Neuronal stem cell (in vitro differentiated cells): ENCODE results near the gene AFAP1L2.

Source experiments
- DNase-seq: peaks from one replicate; pipeline ENCODE4 v3.0.0-alpha.2; 2013; ENCODE audit warnings: low spot score
- H2AFZ ChIP-seq: one replicate; pipeline ENCODE4 v1.6.1; 2013; ENCODE audit warnings: mild to moderate bottlenecking, low read length, inconsistent platforms
- H2AK5ac ChIP-seq: 2 replicates; pipeline ENCODE4 v1.6.1; 2013; ENCODE audit warnings: low read depth, mild to moderate bottlenecking, inconsistent platforms, low read length, moderate library complexity, mixed read lengths
- H2BK120ac ChIP-seq: 2 replicates; pipeline ENCODE4 v1.6.1; 2013; ENCODE audit warnings: low read depth, mild to moderate bottlenecking, inconsistent platforms, low read length, moderate library complexity, mixed read lengths
- H2BK12ac ChIP-seq: one replicate; pipeline ENCODE4 v1.6.1; 2013; ENCODE audit warnings: low read length, inconsistent platforms
- H2BK15ac ChIP-seq: 2 replicates; pipeline ENCODE4 v1.6.1; 2013; ENCODE audit warnings: mild to moderate bottlenecking, low read length, inconsistent platforms, mixed read lengths
- H2BK5ac ChIP-seq: one replicate; pipeline ENCODE4 v1.6.1; 2013; ENCODE audit warnings: inconsistent platforms, mild to moderate bottlenecking, low read length, moderate library complexity
- H3K14ac ChIP-seq: one replicate; pipeline ENCODE4 v1.6.1; 2013; ENCODE audit warnings: low read length, inconsistent platforms
- H3K18ac ChIP-seq: 2 replicates; pipeline ENCODE4 v1.6.1; 2013; ENCODE audit warnings: low read length, inconsistent platforms
- H3K23ac ChIP-seq: 2 replicates; pipeline ENCODE4 v1.6.1; 2013; ENCODE audit warnings: low read depth, mild to moderate bottlenecking, mixed read lengths, low read length, inconsistent platforms; ENCODE audit not compliant: poor library complexity
- H3K27ac ChIP-seq: replicated peaks from 3 replicates; pipeline ENCODE4 v1.5.1; 2013; ENCODE audit warnings: low read length, inconsistent platforms
- H3K27me3 ChIP-seq, 3 experiments: 2 replicates each; pipeline ENCODE4 v1.6.1; 2013; ENCODE audit warnings: low read length in 3 of 3, mild to moderate bottlenecking in 2 of 3, inconsistent platforms in 1 of 3, low read depth in 1 of 3, mixed read lengths in 1 of 3, moderate library complexity in 1 of 3; ENCODE audit not compliant: control insufficient read depth in 3 of 3, insufficient read depth in 3 of 3
- H3K36me3 ChIP-seq, 2 donors: replicated peaks in 1 of 2; 2 replicates each; pipeline ENCODE4 v1.6.1; 2013; ENCODE audit warnings: low read length in 2 of 2; ENCODE audit not compliant: control insufficient read depth in 2 of 2, insufficient read depth in 2 of 2
- H3K4ac ChIP-seq: 2 replicates; pipeline ENCODE4 v1.6.1; 2013; ENCODE audit warnings: inconsistent platforms, mild to moderate bottlenecking, low read length, moderate library complexity
- H3K4me1 ChIP-seq, 2 donors: 1 replicate in 1 of 2; 2 replicates in 1 of 2; pipeline ENCODE4 v1.6.1; 2013; ENCODE audit warnings: low read length in 2 of 2, low read depth in 1 of 2; ENCODE audit not compliant: control insufficient read depth in 2 of 2, insufficient read depth in 1 of 2
- H3K4me2 ChIP-seq: one replicate; pipeline ENCODE4 v1.6.1; 2013; ENCODE audit warnings: mild to moderate bottlenecking, low read length, inconsistent platforms; ENCODE audit not compliant: insufficient read depth, poor library complexity, severe bottlenecking
- H3K4me3 ChIP-seq, 2 donors: 2 replicates each; pipeline ENCODE4 v1.5.1; 2013; ENCODE audit warnings: low read length in 2 of 2, mild to moderate bottlenecking in 2 of 2, inconsistent platforms in 1 of 2, moderate library complexity in 1 of 2
- H3K79me1 ChIP-seq: one replicate; pipeline ENCODE4 v1.6.1; 2013; ENCODE audit warnings: low read depth, mild to moderate bottlenecking, inconsistent platforms, low read length, moderate library complexity
- H3K9ac ChIP-seq: one replicate; pipeline ENCODE4 v1.6.1; 2013; ENCODE audit warnings: mild to moderate bottlenecking, low read depth, low read length, inconsistent platforms; ENCODE audit not compliant: poor library complexity
- H3K9me3 ChIP-seq, 2 donors: replicated peaks in 1 of 2; 2 replicates each; pipeline versions ENCODE3 to v1.6.1; 2013; ENCODE audit warnings: low read length in 2 of 2, mild to moderate bottlenecking in 2 of 2, inconsistent platforms in 1 of 2, low read depth in 1 of 2, mixed read lengths in 1 of 2, moderate library complexity in 1 of 2; ENCODE audit not compliant: control insufficient read depth in 2 of 2, insufficient read depth in 1 of 2
- H4K8ac ChIP-seq: one replicate; pipeline ENCODE4 v1.6.1; 2013; ENCODE audit warnings: low read depth, mild to moderate bottlenecking, inconsistent platforms, low read length, moderate library complexity
- H4K91ac ChIP-seq: one replicate; pipeline ENCODE4 v1.6.1; 2013; ENCODE audit warnings: low read length, low read depth, mild to moderate bottlenecking, inconsistent platforms; ENCODE audit not compliant: poor library complexity
- WGBS, 2 donors: extraction: QIAGEN DNeasy Blood & Tissue Kit; methylation state at CpG; one replicate each; pipeline ENCODE4 v1.1.7; 2013; ENCODE audit warnings: missing lambda C conversion rate in 2 of 2, mixed read lengths in 1 of 2; ENCODE audit not compliant: insufficient read length in 2 of 2, insufficient replicate concordance in 1 of 2; ENCODE audit errors: extremely low coverage in 2 of 2; 5-methylcytosine and 5-hydroxymethylcytosine counted together

AFAP1L2 gene

GRCh38 chr10:114436941-114437340 lies 32.6 kb upstream of the AFAP1L2 start:
- no peak overlapping the region for H2BK5ac ChIP-seq
- H3K4me2 ChIP-seq, result no peak overlapping the region
- no peak overlapping the region for H3K4ac ChIP-seq
- H3K27ac ChIP-seq, result no peak overlapping the region
- DNase-seq, result no peak
- no peak overlapping the region for H3K9ac ChIP-seq
- H4K8ac ChIP-seq, result no peak overlapping the region
- H2BK15ac ChIP-seq, result no peak overlapping the region
- H2BK120ac ChIP-seq, result no peak overlapping the region
- no peak overlapping the region for H3K14ac ChIP-seq
- peaks cover 5 to 99% of the 10 kb centered on the region in 2 donors for H3K36me3 ChIP-seq
- no peaks in the 10 kb centered on the region for H3K4me1 ChIP-seq
- peaks cover 0 to 1% of the 10 kb centered on the region in 2 donors for H3K9me3 ChIP-seq
- H3K18ac ChIP-seq, result no peak overlapping the region
- no peaks in the 10 kb centered on the region for H3K79me1 ChIP-seq
- H3K27me3 ChIP-seq, result no peaks in the 10 kb centered on the region
- H2BK12ac ChIP-seq, result no peak overlapping the region
- no CpG with 5 or more reads among the region's 2 CpGs for WGBS, 2 donors
- no peak overlapping the region for H4K91ac ChIP-seq
- no peak overlapping the region for H2AFZ ChIP-seq
- H3K23ac ChIP-seq, result no peak overlapping the region
- no peak overlapping the region for H3K4me3 ChIP-seq
- no peak overlapping the region for H2AK5ac ChIP-seq

GRCh38 chr10:114432566-114433093 lies 28.3 kb upstream of the AFAP1L2 start:
- Histone ChIP-seq H3K4me3 (no peak overlapping the region), H3K14ac (no peak overlapping the region), H3K4ac (no peak overlapping the region), H2AFZ (no peak overlapping the region), H3K36me3 (peaks cover 0 to 74% of the 10 kb centered on the region in 2 donors), H2BK5ac (no peak overlapping the region), H3K18ac (no peak overlapping the region), H4K91ac (no peak overlapping the region), H4K8ac (no peak overlapping the region), H3K4me2 (no peak overlapping the region), H3K27ac (no peak overlapping the region), H3K9me3 (no peaks in the 10 kb centered on the region), H2BK15ac (no peak overlapping the region), H3K79me1 (no peaks in the 10 kb centered on the region), H2AK5ac (no peak overlapping the region), H3K23ac (no peak overlapping the region), H2BK12ac (no peak overlapping the region), H3K27me3 (no peaks in the 10 kb centered on the region), H3K9ac (no peak overlapping the region), H2BK120ac (no peak overlapping the region), H3K4me1 (peaks cover under 1 to 3% of the 10 kb centered on the region in 2 donors)
- no CpG with 5 or more reads among the region's 4 CpGs for WGBS, 2 donors
- DNase-seq, result no peak

GRCh38 chr10:114431414-114432135 lies 27.3 kb upstream of the AFAP1L2 start:
- H3K27me3 ChIP-seq, result no peaks in the 10 kb centered on the region
- no peak overlapping the region for H3K27ac ChIP-seq
- H3K4me1 ChIP-seq, result peaks cover 7 to 9% of the 10 kb centered on the region in 2 donors
- H4K8ac ChIP-seq, result no peak overlapping the region
- H2BK120ac ChIP-seq, result no peak overlapping the region
- H2AFZ ChIP-seq, result no peak overlapping the region
- H2BK5ac ChIP-seq, result no peak overlapping the region
- no peak overlapping the region for H3K4me3 ChIP-seq
- H2AK5ac ChIP-seq, result no peak overlapping the region
- no peak overlapping the region for H3K4me2 ChIP-seq
- no CpG with 5 or more reads among the region's 4 CpGs for WGBS, 2 donors
- no peak overlapping the region for H3K9ac ChIP-seq
- H2BK15ac ChIP-seq, result no peak overlapping the region
- no peak overlapping the region for H2BK12ac ChIP-seq
- no peak overlapping the region for H3K14ac ChIP-seq
- no peak overlapping the region for H3K18ac ChIP-seq
- no peaks in the 10 kb centered on the region for H3K9me3 ChIP-seq
- no peak for DNase-seq
- no peak overlapping the region for H3K4ac ChIP-seq
- no peaks in the 10 kb centered on the region for H3K79me1 ChIP-seq
- H3K36me3 ChIP-seq, result peaks cover 0 to 64% of the 10 kb centered on the region in 2 donors
- no peak overlapping the region for H4K91ac ChIP-seq
- H3K23ac ChIP-seq, result no peak overlapping the region

- Histone ChIP-seq H3K4me1 (peaks cover 7 to 9% of the 10 kb centered on the region in 2 donors), H3K23ac (no peak overlapping the region), H4K91ac (no peak overlapping the region), H3K18ac (no peak overlapping the region), H3K9ac (no peak overlapping the region), H3K4me3 (no peak overlapping the region), H3K79me1 (no peaks in the 10 kb centered on the region), H3K14ac (no peak overlapping the region), H3K36me3 (peaks cover 0 to 57% of the 10 kb centered on the region in 2 donors), H2AK5ac (no peak overlapping the region), H4K8ac (no peak overlapping the region), H3K27ac (no peak overlapping the region), H3K9me3 (no peaks in the 10 kb centered on the region), H2BK15ac (no peak overlapping the region), H2AFZ (no peak overlapping the region), H2BK5ac (no peak overlapping the region), H3K4ac (no peak overlapping the region), H2BK120ac (no peak overlapping the region), H3K4me2 (no peak overlapping the region), H2BK12ac (no peak overlapping the region), H3K27me3 (no peaks in the 10 kb centered on the region)
- no CpG with 5 or more reads among the region's 12 CpGs for WGBS, 2 donors
- no peak for DNase-seq
Measured at GRCh38 chr10:114430688-114431413, 26.5 kb upstream of the AFAP1L2 start.
